NCI-H1105 (cell line): Measurements from ENCODE around the gene LY86.

Experiments used
- DNase-seq: peaks from one replicate; lab custom pipeline; 2025; lab: John Stamatoyannopoulos, UW

The LY86 gene

GRCh38 chr6:6588064-6588923 lies at the start of gene LY86:
Gene LY86 (plus strand): TSS chr6:6588720. CDS start chr6:6588735, 15 bp downstream.
- no peak for DNase-seq

- no peak for DNase-seq
Measured at GRCh38 chr6:6539036-6539435, 49.5 kb upstream of the LY86 start.

GRCh38 chr6:6542357-6542756 lies 46.2 kb upstream of the LY86 start:
- no peak for DNase-seq

- no peak for DNase-seq
Measured at GRCh38 chr6:6543181-6543879, 45.2 kb upstream of the LY86 start.

- no peak for DNase-seq
Measured at GRCh38 chr6:6545616-6546317, 42.8 kb upstream of the LY86 start.

- peak; percentile 43 for DNase-seq
Measured at GRCh38 chr6:6546318-6547109, 42.0 kb upstream of the LY86 start.

GRCh38 chr6:6547110-6547879 lies 41.2 kb upstream of the LY86 start:
- peak; percentile 84 for DNase-seq

GRCh38 chr6:6556161-6556737 lies 32.3 kb upstream of the LY86 start:
- no peak for DNase-seq

- peak; percentile 30 for DNase-seq
Measured at GRCh38 chr6:6556738-6557503, 31.6 kb upstream of the LY86 start.

GRCh38 chr6:6557504-6557839 lies 31.0 kb upstream of the LY86 start:
- no peak for DNase-seq

- no peak for DNase-seq
Measured at GRCh38 chr6:6557886-6558285, 30.6 kb upstream of the LY86 start.

GRCh38 chr6:6559994-6560570 lies 28.4 kb upstream of the LY86 start:
- DNase-seq = no peak

GRCh38 chr6:6560909-6561308 lies 27.6 kb upstream of the LY86 start:
- no peak for DNase-seq

GRCh38 chr6:6564154-6564553 lies 24.4 kb upstream of the LY86 start:
- no peak for DNase-seq

GRCh38 chr6:6565069-6565468 lies 23.5 kb upstream of the LY86 start:
- DNase-seq = peak; percentile 39

GRCh38 chr6:6565488-6565887 lies 23.0 kb upstream of the LY86 start:
- DNase-seq = peak; percentile 55

- no peak for DNase-seq
Measured at GRCh38 chr6:6566766-6567165, 21.8 kb upstream of the LY86 start.

GRCh38 chr6:6569096-6569810 lies 19.3 kb upstream of the LY86 start:
- DNase-seq = no peak

- no peak for DNase-seq
Measured at GRCh38 chr6:6569811-6570164, 18.7 kb upstream of the LY86 start.
